Measurements from ENCODE around the gene GPC5. TPM values are rescaled to one million over a fixed set of nuclear protein-coding genes. Genes with fewer than 3 reads are reported as not detected.

The GPC5 gene
- total RNA-seq, 1 experiment from 2014 or later = 0.15 TPM

- no peak overlapping the region for H2BK5ac ChIP-seq (ENCODE audit: insufficient read length, low read length)
- H3K4me1 ChIP-seq (ENCODE audit: insufficient read depth, low read length) = no peaks in the 10 kb centered on the region
- no peak overlapping the region for H3K23ac ChIP-seq (ENCODE audit: insufficient read length, low read depth, low read length)
- H4K20me1 ChIP-seq (ENCODE audit: control insufficient read depth, insufficient read depth, insufficient read length) = no peaks in the 10 kb centered on the region
- H3K27me3 Mint-ChIP-seq (ENCODE audit: low read depth) = no peaks in the 10 kb centered on the region
- no peaks in the 10 kb centered on the region for H3K79me2 ChIP-seq (ENCODE audit: insufficient read depth, low read length)
- H3K27ac Mint-ChIP-seq = no peak overlapping the region
- no peak overlapping the region for H3K14ac ChIP-seq (ENCODE audit: insufficient read depth, low read length)
- no peak overlapping the region for H2BK20ac ChIP-seq (ENCODE audit: low read depth, low read length, poor library complexity, severe bottlenecking)
- H3K36me3 Mint-ChIP-seq (ENCODE audit: insufficient read depth in 1 of 3, low read depth in 3 of 3) = no peaks in the 10 kb centered on the region
- no peaks in the 10 kb centered on the region for H3K4me1 Mint-ChIP-seq
- H3K4me3 Mint-ChIP-seq = no peak overlapping the region
- no peak overlapping the region for H2AFZ ChIP-seq (ENCODE audit: low read length)
- no peaks in the 10 kb centered on the region for H3K9me3 ChIP-seq (ENCODE audit: control insufficient read depth, low read depth, low read length)
- H3K18ac ChIP-seq (ENCODE audit: insufficient read length, low read depth, low read length) = no peak overlapping the region
- no peak overlapping the region for H3K27ac ChIP-seq (ENCODE audit: insufficient read length, low read depth, low read length)
- no peak overlapping the region for H3K9ac ChIP-seq (ENCODE audit: extremely low read depth, insufficient read length, low read length)
- H3K27me3 ChIP-seq (ENCODE audit: insufficient read depth, low read length) = no peaks in the 10 kb centered on the region
- no peak overlapping the region for H4K5ac ChIP-seq (ENCODE audit: insufficient read length, low read depth, low read length)
- H3K4me2 ChIP-seq (ENCODE audit: insufficient read depth, insufficient read length, low read length) = no peak overlapping the region
- H4K8ac ChIP-seq (replicated peaks; ENCODE audit: insufficient read length, low read depth, low read length) = no peak overlapping the region
- no peaks in the 10 kb centered on the region for H3K23me2 ChIP-seq (ENCODE audit: insufficient read length, low read depth, low read length, poor library complexity, severe bottlenecking)
- H2BK15ac ChIP-seq (ENCODE audit: low read depth, low read length) = no peak overlapping the region
- H3K79me1 ChIP-seq (ENCODE audit: insufficient read depth, low read depth, low read length, poor library complexity, severe bottlenecking) = no peaks in the 10 kb centered on the region
- H2AK5ac ChIP-seq (ENCODE audit: insufficient read length, low read length) = no peak overlapping the region
- no peak overlapping the region for H3K56ac ChIP-seq (ENCODE audit: insufficient read length, low read depth, low read length)
- DNase-seq = no peak
- no peak overlapping the region for H2BK12ac ChIP-seq (ENCODE audit: insufficient read length, low read depth, low read length)
- no peak overlapping the region for H4K91ac ChIP-seq (ENCODE audit: insufficient read length, low read depth, low read length)
- no peak for TF ChIP-seq CTCF (conservative IDR thresholded peaks at IDR 0.05)
- no peak overlapping the region for H2BK120ac ChIP-seq (ENCODE audit: low read depth, low read length, poor library complexity, severe bottlenecking)
- H3K4ac ChIP-seq (ENCODE audit: low read depth, low read length) = no peak overlapping the region
- no peak overlapping the region for H3T11ph ChIP-seq (ENCODE audit: low read length)
- no peaks in the 10 kb centered on the region for H3K9me3 Mint-ChIP-seq
Observed at GRCh38 chr13:92487238-92487637, 1088.8 kb downstream of the GPC5 start.

Measured in H9 (cell line).